ENCODE results near the gene EMX1.

Gene EMX1

DNA sequence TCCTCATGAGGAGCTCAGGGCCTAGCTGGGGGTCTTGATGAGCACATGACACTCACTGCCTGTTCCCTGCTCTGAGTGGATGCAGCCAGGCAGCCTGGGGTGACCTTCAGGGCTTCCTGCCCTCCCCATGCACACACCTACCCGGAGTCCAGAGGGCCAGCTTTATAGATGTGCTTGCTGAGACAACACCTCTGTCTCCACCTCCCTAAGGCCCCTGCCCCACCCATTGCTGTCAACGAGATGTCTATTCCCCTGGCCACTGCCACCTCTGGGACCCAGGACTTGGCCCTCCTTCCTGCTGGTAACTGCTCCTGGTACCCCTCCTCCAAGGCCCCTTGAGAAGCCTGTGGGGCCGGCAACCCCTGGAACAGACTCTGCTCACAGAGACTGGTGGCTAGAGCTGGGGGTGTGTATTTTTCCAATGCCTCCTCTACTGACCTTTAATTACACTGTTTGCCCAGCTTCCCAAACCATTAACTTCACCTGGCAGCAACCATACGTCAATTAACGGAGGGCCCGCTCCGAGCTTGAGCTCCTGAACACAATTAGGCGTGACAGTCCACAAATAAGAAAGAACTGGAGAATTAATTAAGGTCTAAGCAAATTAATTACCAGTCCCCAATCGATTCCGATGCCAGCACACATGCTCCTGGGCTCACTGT, 66.3 kb downstream of the EMX1 start:
- no peak for DNase-seq

- no peak for DNase-seq
Observed at GRCh38 chr2:72984172-72984671, 66.9 kb downstream of the EMX1 start.

Measured in activated CD4-positive, alpha-beta T cell treated with anti-CD3 and anti-CD28 coated beads, Interleukin-2, amount 50 U/mL, for 48 hours (primary cell).